ENCODE data around the gene PRAMEF1. TPM values are rescaled to one million over a fixed set of nuclear protein-coding genes. Genes with fewer than 3 reads are reported as not detected.

Gene PRAMEF1
- total and polyA plus RNA-seq, 10 of the 15 experiments (the other 5 are each of a cell fraction or from before 2014, with no cell fraction given), result not detected

DNA sequence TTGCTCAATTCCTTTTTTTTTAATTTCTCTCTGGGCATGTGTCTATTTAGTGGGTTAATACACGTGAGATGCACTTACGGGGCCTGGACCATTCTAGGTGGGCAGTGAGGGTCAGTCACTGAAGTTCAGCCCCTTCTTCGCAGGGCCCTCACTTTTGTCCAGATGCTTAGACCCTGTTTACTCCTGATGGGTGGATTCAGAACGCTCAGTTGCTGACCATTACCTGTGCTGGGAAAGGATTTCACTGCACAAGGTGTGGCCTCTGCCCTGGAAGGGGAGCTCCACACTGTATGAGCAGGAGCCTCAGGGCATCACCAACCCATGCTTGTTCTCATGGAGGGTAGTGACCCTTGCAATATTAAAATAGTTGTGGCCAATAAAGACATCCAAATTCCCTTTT, 13.1 kb upstream of the PRAMEF1 start (continued):
- TF ChIP-seq CEBPZ (IDR thresholded peaks at IDR 0.05; ENCODE audit: low read depth, low read length), result no peak
- TF ChIP-seq E2F8 (IDR thresholded peaks at IDR 0.05; ENCODE audit: low read depth, partially characterized antibody), result no peak
- TF ChIP-seq CBX5 (IDR thresholded peaks at IDR 0.05; ENCODE audit: low read depth), result no peak
- TF ChIP-seq ATF2 (IDR thresholded peaks at IDR 0.05; ENCODE audit: low read length), result no peak
- TF ChIP-seq EZH2 (IDR thresholded peaks at IDR 0.05; ENCODE audit: borderline replicate concordance, control insufficient read depth, low read depth, low read length), result no peak
- TF ChIP-seq EP300 (IDR thresholded peaks at IDR 0.05; ENCODE audit: borderline replicate concordance in 1 of 2, control insufficient read depth in 1 of 2, low read depth in 2 of 2, low read length in 2 of 2), result no peak
- TF ChIP-seq ESRRA (IDR thresholded peaks at IDR 0.05; ENCODE audit: low read length), result no peak
- no peak for TF ChIP-seq POLR2AphosphoS2 (IDR thresholded peaks at IDR 0.05; ENCODE audit: low read depth, low read length)
- no peak for TF ChIP-seq FOXK2 (IDR thresholded peaks at IDR 0.05)
- TF ChIP-seq IRF4 (IDR thresholded peaks at IDR 0.05; ENCODE audit: low read depth, low read length), result no peak
